Endothelial cell of umbilical vein (primary cell): ENCODE data around the gene GSTM3. TPM values are rescaled to one million over a fixed set of nuclear protein-coding genes. Genes with fewer than 3 reads are reported as not detected.

Source experiments
- BruUV-seq: library from RNA; stranded (reverse); fragments of 400-500 nt; replicated peaks from 2 replicates; lab custom pipeline; 2021; lab: Mats Ljungman, UMichigan
- CTCF ChIA-PET: fragments of 300-600, 350-600 bp; sonication (Branson Sonifier 250); formaldehyde crosslinking; loops from one replicate; lab custom pipeline; 2021; ENCODE audit warnings: antibody characterized with exemption, inconsistent platforms; lab: Charles Lee
- POLR2A ChIA-PET: fragments of 300-600, 350-600 bp; sonication (Branson Sonifier 250); formaldehyde crosslinking; loops from one replicate; lab custom pipeline; 2021; ENCODE audit warnings: antibody characterized with exemption, inconsistent platforms; lab: Charles Lee
- DNase-seq: peaks from one replicate; pipeline ENCODE4 v3.0.0-alpha.2; 2011; ENCODE audit warnings: low read depth, low spot score
- FAIRE-seq: peaks from 2 replicates; lab custom pipeline; 2011; peaks lifted over from hg19 to GRCh38; lab: Jason Lieb, UNC
- H2AFZ ChIP-seq: 2 replicates; pipeline ENCODE4 v1.6.0; 2012; ENCODE audit warnings: low read depth, low read length, control low read depth, inconsistent platforms
- H3K27ac ChIP-seq: 2 replicates; pipeline ENCODE4 v1.5.1; 2011; ENCODE audit warnings: low read depth, mild to moderate bottlenecking, control low read depth, low read length, moderate library complexity; ENCODE audit not compliant: insufficient read depth
- H3K27me3 ChIP-seq, 2 experiments: 2 replicates each; pipeline versions ENCODE4 v1.6.0 to v1.6.1; 2011; ENCODE audit warnings: low read length in 2 of 2, mixed read lengths in 1 of 2; ENCODE audit not compliant: control insufficient read depth in 2 of 2, insufficient read depth in 2 of 2
- H3K36me3 ChIP-seq, 2 experiments: 2 replicates in 1 of 2; 3 replicates in 1 of 2; pipeline ENCODE4 v1.5.1; 2011; ENCODE audit warnings: low read length in 2 of 2, mild to moderate bottlenecking in 1 of 2, moderate library complexity in 1 of 2; ENCODE audit not compliant: control insufficient read depth in 2 of 2, insufficient read depth in 2 of 2; ENCODE audit errors: extremely low read depth in 1 of 2
- H3K4me1 ChIP-seq: 3 replicates; pipeline ENCODE4 v1.5.1; 2011; ENCODE audit warnings: mild to moderate bottlenecking, low read length; ENCODE audit not compliant: control insufficient read depth, insufficient read depth; ENCODE audit errors: extremely low read depth
- H3K4me2 ChIP-seq: 2 replicates; pipeline ENCODE4 v1.6.1; 2011; ENCODE audit warnings: low read length, control low read depth, mixed read lengths; ENCODE audit not compliant: insufficient read depth
- H3K4me3 ChIP-seq, 3 experiments: fragments of 200-600 bp in 1 of 3; sonication (generic), shearing (Covaris generic) in 1 of 3; replicated peaks in 1 of 3; 2 replicates each; pipeline ENCODE4 v1.5.1; 2011 to 2016; ENCODE audit warnings: control low read depth in 3 of 3, low read length in 3 of 3, mild to moderate bottlenecking in 2 of 3, inconsistent platforms in 1 of 3, low read depth in 1 of 3, moderate library complexity in 1 of 3; ENCODE audit not compliant: insufficient read depth in 1 of 3
- H3K79me2 ChIP-seq: 2 replicates; pipeline ENCODE4 v1.6.0; 2012; ENCODE audit warnings: low read length, inconsistent platforms; ENCODE audit not compliant: control insufficient read depth, insufficient read depth
- H3K9ac ChIP-seq: replicated peaks from 2 replicates; pipeline ENCODE3; 2011; ENCODE audit warnings: low read length, control low read depth; ENCODE audit not compliant: insufficient read depth; ENCODE audit errors: extremely low read depth
- H3K9me1 ChIP-seq: replicated peaks from 3 replicates; pipeline ENCODE4 v1.6.0; 2011; ENCODE audit warnings: mild to moderate bottlenecking, low read length; ENCODE audit not compliant: control insufficient read depth, insufficient read depth; ENCODE audit errors: extremely low read depth
- H3K9me3 ChIP-seq: replicated peaks from 2 replicates; pipeline ENCODE4 v1.5.1; 2012; ENCODE audit warnings: low read length, inconsistent platforms; ENCODE audit not compliant: control insufficient read depth, insufficient read depth
- H4K20me1 ChIP-seq: replicated peaks from 2 replicates; pipeline ENCODE3; 2011; ENCODE audit warnings: mild to moderate bottlenecking, low read length; ENCODE audit not compliant: control insufficient read depth, insufficient read depth; ENCODE audit errors: extremely low read depth
- CTCF ChIP-seq, 2 donors: IDR thresholded peaks; 1 replicate in 1 of 2; 2 replicates in 1 of 2; pipeline ENCODE4 v1.5.1; 2011; ENCODE audit warnings: low read length in 2 of 2, mild to moderate bottlenecking in 2 of 2, moderate library complexity in 2 of 2, control low read depth in 1 of 2, inconsistent platforms in 1 of 2, low read depth in 1 of 2; ENCODE audit not compliant: insufficient read depth in 1 of 2; ENCODE audit errors: extremely low read depth in 1 of 2
- EZH2 ChIP-seq: IDR thresholded peaks from 2 replicates; pipeline ENCODE4 v1.6.1; 2012; ENCODE audit warnings: borderline replicate concordance, low read depth, mild to moderate bottlenecking, moderate library complexity, low read length, inconsistent platforms; ENCODE audit not compliant: severe bottlenecking
- FOS ChIP-seq: IDR thresholded peaks from 2 replicates; pipeline ENCODE4 v1.6.1; 2011; ENCODE audit warnings: mild to moderate bottlenecking, low read length, moderate library complexity, borderline replicate concordance; ENCODE audit not compliant: insufficient read depth
- GATA2 ChIP-seq: IDR thresholded peaks from 2 replicates; pipeline ENCODE4 v1.7.0; 2011; ENCODE audit warnings: low read depth, mild to moderate bottlenecking, moderate library complexity, mixed read lengths, low read length; ENCODE audit not compliant: insufficient read length, insufficient read depth
- JUN ChIP-seq: IDR thresholded peaks from 2 replicates; pipeline ENCODE4 v1.6.1; 2011; ENCODE audit warnings: borderline replicate concordance, low read depth; ENCODE audit not compliant: insufficient read length, insufficient read depth
- MAX ChIP-seq: IDR thresholded peaks from 2 replicates; pipeline ENCODE4 v1.6.1; 2011; ENCODE audit not compliant: insufficient read depth, insufficient read length
- MYC ChIP-seq: IDR thresholded peaks from one replicate; pipeline ENCODE4 v1.6.1; 2011; ENCODE audit warnings: mild to moderate bottlenecking, low read depth, low read length
- POLR2A ChIP-seq: IDR thresholded peaks from 2 replicates; pipeline ENCODE4 v1.6.1; 2012; ENCODE audit warnings: low read depth, mild to moderate bottlenecking, control low read depth, low read length
- POLR2AphosphoS5 ChIP-seq: IDR thresholded peaks from 2 replicates; pipeline ENCODE4 v1.6.1; 2012; ENCODE audit warnings: low read depth, mild to moderate bottlenecking, control low read depth, low read length, moderate library complexity; ENCODE audit not compliant: insufficient read depth
- dilution Hi-C: fragments of 300-500 bp; cut with MboI; formaldehyde crosslinking; loops from one replicate; pipeline ENCODE4 v1.15.0; 2019; ENCODE audit warnings: low sequenced_read_pairs; ENCODE audit not compliant: extremely low pct_ligation_motif_present
- intact Hi-C: fragments of 100-400 bp; cut with micrococcal nuclease; formaldehyde crosslinking; loops from one replicate; pipeline ENCODE4 v1.10.0; 2022
- polyA plus RNA-seq, 4 experiments: library from polyadenylated mRNA; depleted of rRNA in 3 of 4; stranded (reverse) in 3 of 4; unstranded in 1 of 4; fragments of >200 nt; gene quantifications; 2 replicates each; pipeline versions ENCODE4 v1.2.1 to v1.2.3, GENCODE V29; 2011 to 2012; ENCODE audit warnings: missing spikeins in 1 of 4
- total RNA-seq: library from RNA; stranded (reverse); gene quantifications from 2 replicates; pipeline ENCODE4 v1.2.3, GENCODE V29; 2021

The GSTM3 gene
- total and polyA plus RNA-seq, 2 donors (not counting 3 experiments of a cell fraction or from before 2014, with no cell fraction given) = 27.9 to 52.0 TPM

GRCh38 chr1:109781806-109782205 is 41.0 kb upstream of the GSTM3 start:
- ChIA-PET CTCF (interaction anchor here (0.9 to 17.2 kb wide), 8 partner anchors 8 to 249 kb away, joined by 3 to 807 read pairs (median 6); partner anchors contain the start of gene AHCYL1), POLR2A (interaction anchor here (0.7 kb wide), 1 partner anchor 173 kb away, joined by 3 read pairs; no protein-coding TSS in a partner anchor)
- Histone ChIP-seq H3K27ac (no peak overlapping the region), H3K79me2 (no peaks in the 10 kb centered on the region), H2AFZ (no peak overlapping the region), H3K27me3 (no peaks in the 10 kb centered on the region), H3K9ac (no peak overlapping the region), H3K36me3 (no peaks in the 10 kb centered on the region), H3K4me3 (no peak overlapping the region), H3K9me3 (no peaks in the 10 kb centered on the region), H3K4me1 (peaks cover 13% of the 10 kb centered on the region), H4K20me1 (no peaks in the 10 kb centered on the region), H3K9me1 (no peaks in the 10 kb centered on the region), H3K4me2 (no peak overlapping the region)
- BruUV-seq = no TSS peak
- TF ChIP-seq GATA2 (no peak), MYC (no peak), POLR2AphosphoS5 (no peak)
- DNase-seq (no peak), FAIRE-seq (no peak)
- dilution Hi-C loops = loop anchor here (25.0 kb wide), 1 partner anchor 230 kb away; no protein-coding TSS in a partner anchor
- intact Hi-C loops = no loop called here

GRCh38 chr1:109780982-109781381 is 40.1 kb upstream of the GSTM3 start:
- intact Hi-C loops = no loop called here
- H4K20me1 ChIP-seq = no peaks in the 10 kb centered on the region
- POLR2A ChIA-PET = no interaction called here
- H3K36me3 ChIP-seq = no peaks in the 10 kb centered on the region
- no peaks in the 10 kb centered on the region for H3K9me1 ChIP-seq
- DNase-seq (no peak), FAIRE-seq (no peak)
- dilution Hi-C loops = loop anchor here (25.0 kb wide), 1 partner anchor 231 kb away; no protein-coding TSS in a partner anchor
- H3K4me1 ChIP-seq = peaks cover 13% of the 10 kb centered on the region
- TF ChIP-seq MYC (no peak), JUN (no peak), POLR2A (no peak), MAX (no peak), GATA2 (no peak), FOS (no peak), CTCF (IDR thresholded peaks at IDR 0.05; ENCODE audit: extremely low read depth in 1 of 2, insufficient read depth in 1 of 2, low read depth in 1 of 2, low read length in 2 of 2) (no peak), POLR2AphosphoS5 (no peak), EZH2 (no peak)
- peaks cover 0 to 1% of the 10 kb centered on the region in 2 experiments for H3K27me3 ChIP-seq
- no peaks in the 10 kb centered on the region for H3K9me3 ChIP-seq
- no peak overlapping the region for H3K9ac ChIP-seq
- CTCF ChIA-PET = interaction anchor here (1.6 to 17.2 kb wide), 4 partner anchors 10 to 248 kb away, joined by 4 to 807 read pairs (median 20); partner anchors contain the start of gene AHCYL1
- no peaks in the 10 kb centered on the region for H3K79me2 ChIP-seq
- no peak overlapping the region for H3K4me3 ChIP-seq
- no peak overlapping the region for H3K4me2 ChIP-seq
- no TSS peak for BruUV-seq
- no peak overlapping the region for H3K27ac ChIP-seq
- H2AFZ ChIP-seq = no peak overlapping the region
